Pancreas (tissue), 10 donors: Measurements from ENCODE around the gene SEC61A2. TPM values are rescaled to one million over a fixed set of nuclear protein-coding genes. Genes with fewer than 3 reads are reported as not detected.
"Not testable (repeated sequence)": the region's sequence is repeated elsewhere in the genome, so short reads cannot be mapped to it uniquely, and the experiment has no call there.

Experiments
- ATAC-seq, 4 donors: fragments of 200-7000 bp; cut with Tn5 transposase; one replicate each; pipeline versions ENCODE4 v1.8.0 to v1.9.1; 2020; ENCODE audit warnings: mild to moderate bottlenecking in 4 of 4, moderate library complexity in 4 of 4
- DNase-seq, 6 donors: peaks; one replicate each; pipeline ENCODE4 v3.0.0-alpha.2; 2020
- FAIRE-seq: peaks from 2 replicates; lab custom pipeline; 2012; peaks lifted over from hg19 to GRCh38; lab: Jason Lieb, UNC
- H3K27ac ChIP-seq, 4 donors: fragments of 200-600 bp; sonication (generic); 1 replicate in 3 of 4; 2 replicates in 1 of 4; pipeline versions ENCODE4 v1.5.0 to v1.8.0; 2020
- H3K27me3 ChIP-seq, 4 donors: fragments of 200-600 bp; one replicate each; pipeline ENCODE4 v1.8.0; 2021
- H3K36me3 ChIP-seq, 3 donors: fragments of 200-600 bp; sonication (generic) in 1 of 3; one replicate each; pipeline versions ENCODE4 v1.5.0 to v1.8.0; 2020 to 2021
- H3K4me1 ChIP-seq, 3 donors: fragments of 200-600 bp; one replicate each; pipeline ENCODE4 v1.8.0; 2021
- H3K4me3 ChIP-seq, 4 donors: fragments of 200-600 bp; sonication (generic) in 2 of 4; one replicate each; pipeline versions ENCODE4 v1.5.0 to v1.8.0; 2020 to 2021
- H3K9me3 ChIP-seq, 4 donors: fragments of 200-600 bp; one replicate each; pipeline ENCODE4 v1.8.0; 2021
- WGBS, 2 donors: extraction: QIAGEN DNeasy Blood & Tissue Kit; methylation state at CpG; one replicate each; pipeline ENCODE4 v1.1.7; 2013; 5-methylcytosine and 5-hydroxymethylcytosine counted together
- intact Hi-C, 3 donors: fragments of 100-400 bp; cut with DNase I; formaldehyde crosslinking; loops; one replicate each; pipeline versions ENCODE4 v1.11.1 to v1.14.2; 2022
- polyA plus RNA-seq, 2 donors: library from polyadenylated mRNA; stranded (reverse); fragments of 200-250 nt; gene quantifications; one replicate each; pipeline ENCODE4 v1.2.3, GENCODE V29; 2013
- total RNA-seq, 6 donors: library from RNA; stranded (reverse); fragmentation: NEBNext Ultra II Directional in 4 of 6; extraction: Animal tissue kit (Norgen Biotek cat#: 25700) in 4 of 6; gene quantifications; one replicate each; pipeline versions ENCODE4 v1.2.1 to v1.2.4, GENCODE V29; 2021 to 2023
- TF ChIP-seq, protein P1 (sequence below), 4 donors: fragments of 200-600 bp; sonication (generic) in 3 of 4; IDR thresholded peaks; one replicate each; pipeline versions ENCODE4 v1.5.0 to v1.8.0; 2021; ENCODE audit warnings: antibody characterized with exemption in 4 of 4
- donor health status: healthy with polysubstance abuse.
- donor health status: DM: no; HTN: no; CAD: no; lungs with moderate emphysema.
- donor health status: DM: no; HTN: no; CAD: no.
- donor health status: control.
- donor health status: control.
- donor health status: Bipolar disorder and iron deficiency.
- donor health status: DM: yes; HTN: yes; CAD: no.
- donor health status: DM: no; HTN: no; CAD: no.
- donor health status: DM: no; HTN: no; CAD: no.
- donor health status: DM: yes; HTN: yes; CAD: no.

The SEC61A2 gene
- total and polyA plus RNA-seq, 8 donors: 1.1 to 6.4 (median 1.9) TPM

DNA sequence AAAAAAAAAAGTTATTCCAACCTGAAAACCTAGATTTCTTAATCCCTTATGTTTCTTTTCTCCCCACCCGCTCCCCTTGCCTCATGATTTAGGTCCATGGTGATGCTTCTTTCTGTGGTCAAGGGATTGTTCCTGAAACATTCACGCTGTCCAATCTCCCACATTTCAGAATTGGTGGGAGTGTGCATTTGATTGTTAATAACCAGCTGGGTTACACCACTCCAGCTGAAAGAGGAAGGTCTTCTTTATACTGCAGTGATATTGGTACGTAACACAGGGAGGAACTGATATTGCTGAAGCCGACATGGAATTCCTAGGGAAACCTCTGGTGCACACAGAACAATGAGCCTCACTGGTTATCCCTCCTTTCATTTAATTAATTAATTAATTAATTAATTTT, 38.1 kb upstream of the SEC61A2 start:
- H3K4me1 ChIP-seq: no peaks in the 10 kb centered on the region
- H3K4me3 ChIP-seq: no peak overlapping the region
- DNase-seq (no peak), FAIRE-seq (no peak), ATAC-seq (no peak)
- H3K27me3 ChIP-seq: no peaks in the 10 kb centered on the region
- intact Hi-C loops: no loop called here
- TF ChIP-seq, protein P1, sequence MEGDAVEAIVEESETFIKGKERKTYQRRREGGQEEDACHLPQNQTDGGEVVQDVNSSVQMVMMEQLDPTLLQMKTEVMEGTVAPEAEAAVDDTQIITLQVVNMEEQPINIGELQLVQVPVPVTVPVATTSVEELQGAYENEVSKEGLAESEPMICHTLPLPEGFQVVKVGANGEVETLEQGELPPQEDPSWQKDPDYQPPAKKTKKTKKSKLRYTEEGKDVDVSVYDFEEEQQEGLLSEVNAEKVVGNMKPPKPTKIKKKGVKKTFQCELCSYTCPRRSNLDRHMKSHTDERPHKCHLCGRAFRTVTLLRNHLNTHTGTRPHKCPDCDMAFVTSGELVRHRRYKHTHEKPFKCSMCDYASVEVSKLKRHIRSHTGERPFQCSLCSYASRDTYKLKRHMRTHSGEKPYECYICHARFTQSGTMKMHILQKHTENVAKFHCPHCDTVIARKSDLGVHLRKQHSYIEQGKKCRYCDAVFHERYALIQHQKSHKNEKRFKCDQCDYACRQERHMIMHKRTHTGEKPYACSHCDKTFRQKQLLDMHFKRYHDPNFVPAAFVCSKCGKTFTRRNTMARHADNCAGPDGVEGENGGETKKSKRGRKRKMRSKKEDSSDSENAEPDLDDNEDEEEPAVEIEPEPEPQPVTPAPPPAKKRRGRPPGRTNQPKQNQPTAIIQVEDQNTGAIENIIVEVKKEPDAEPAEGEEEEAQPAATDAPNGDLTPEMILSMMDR (IDR thresholded peaks at IDR 0.05): no peak
- no peak overlapping the region for H3K27ac ChIP-seq
- H3K9me3 ChIP-seq: no peaks in the 10 kb centered on the region
- WGBS, 2 donors: 97 to 98% methylated on average over 4 of the region's 4 CpGs
- H3K36me3 ChIP-seq: peaks cover 0 to 38% (median 5%) of the 10 kb centered on the region in 3 donors

DNA sequence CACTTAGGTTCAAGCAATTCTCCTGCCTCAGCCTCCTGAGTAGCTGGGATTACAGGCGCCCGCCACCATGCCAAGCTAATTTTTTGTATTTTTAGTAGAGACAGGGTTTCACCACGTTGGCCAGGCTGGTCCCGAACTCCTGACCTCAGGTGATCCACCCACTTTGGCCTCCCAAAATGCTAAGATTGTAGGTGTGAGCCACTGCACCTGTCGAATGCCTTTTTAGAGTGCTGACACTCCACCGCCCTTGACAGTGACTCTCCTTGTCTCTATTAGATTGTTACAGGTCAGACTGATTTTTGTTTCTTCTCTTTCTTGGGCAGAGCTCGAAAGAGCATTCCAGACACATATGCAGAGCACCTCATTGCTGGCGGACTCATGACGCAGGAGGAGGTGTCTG, 32.1 kb upstream of the SEC61A2 start:
- H3K4me1 ChIP-seq, FAIRE-seq, H3K4me3 ChIP-seq, H3K27me3 ChIP-seq, DNase-seq, H3K27ac ChIP-seq, H3K9me3 ChIP-seq, ATAC-seq, intact Hi-C loops: not testable (repeated sequence)
- WGBS, 2 donors: 90% methylated on average over 9 of the region's 9 CpGs
- peaks cover 0 to 44% (median 0%) of the 10 kb centered on the region in 3 donors for H3K36me3 ChIP-seq

DNA sequence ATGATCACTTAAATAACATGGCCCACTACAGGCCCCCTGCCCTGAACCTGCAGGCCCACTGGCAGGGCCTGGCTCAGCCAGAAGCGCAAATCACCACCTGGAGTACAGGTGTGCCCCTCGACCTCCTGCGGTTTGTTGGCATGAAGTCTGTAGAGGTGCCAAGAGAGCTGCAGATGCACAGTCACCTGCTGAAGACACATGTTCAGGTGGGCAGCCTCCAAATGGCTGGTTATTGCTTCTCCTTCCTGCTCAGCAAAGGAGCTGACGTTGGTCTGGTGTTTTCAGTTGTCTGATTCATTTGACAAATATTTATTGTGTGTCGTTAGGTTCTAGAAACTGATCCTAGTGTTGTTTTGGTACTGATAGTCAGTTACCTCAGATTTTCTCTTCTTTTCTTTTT, 31.7 kb upstream of the SEC61A2 start:
- H3K36me3 ChIP-seq: peaks cover 0 to 44% (median 0%) of the 10 kb centered on the region in 3 donors
- H3K27ac ChIP-seq: no peak overlapping the region
- no peak for FAIRE-seq
- intact Hi-C loops: no loop called here
- no peak for ATAC-seq
- DNase-seq: no peak
- WGBS, 2 donors: 64 to 75% methylated on average over 5 of the region's 5 CpGs
- no peaks in the 10 kb centered on the region for H3K27me3 ChIP-seq
- no peaks in the 10 kb centered on the region for H3K4me1 ChIP-seq
- H3K9me3 ChIP-seq: no peaks in the 10 kb centered on the region
- no peak overlapping the region for H3K4me3 ChIP-seq
- TF ChIP-seq, protein P1 (IDR thresholded peaks at IDR 0.05): no peak

DNA sequence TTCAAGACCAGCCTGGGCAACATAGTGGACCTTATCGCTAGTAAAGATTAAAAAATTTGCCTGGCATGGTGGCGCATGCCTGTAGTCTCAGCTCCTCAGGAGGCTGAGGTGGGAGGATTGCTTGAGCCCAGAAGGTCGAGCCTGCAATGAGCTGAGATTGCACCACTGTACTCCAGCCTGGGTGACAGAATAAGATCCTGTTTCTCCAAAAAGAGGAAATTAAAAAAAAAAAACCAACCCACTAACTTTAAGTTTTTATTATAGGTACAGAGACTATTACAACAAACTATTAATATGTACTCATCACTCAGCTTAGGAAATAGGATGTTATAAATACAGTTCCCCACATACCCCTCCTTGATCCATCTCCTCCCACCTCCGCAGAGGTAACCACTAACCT, 30.5 kb upstream of the SEC61A2 start:
- no peaks in the 10 kb centered on the region for H3K4me1 ChIP-seq
- ATAC-seq (no peak), FAIRE-seq (no peak), DNase-seq (no peak)
- no peaks in the 10 kb centered on the region for H3K9me3 ChIP-seq
- H3K27ac ChIP-seq: no peak overlapping the region
- H3K36me3 ChIP-seq: peaks cover 0 to 36% (median 0%) of the 10 kb centered on the region in 3 donors
- intact Hi-C loops: no loop called here
- 96 to 97% methylated on average over 4 of the region's 4 CpGs for WGBS, 2 donors
- no peaks in the 10 kb centered on the region for H3K27me3 ChIP-seq
- TF ChIP-seq, protein P1 (IDR thresholded peaks at IDR 0.05): no peak
- no peak overlapping the region for H3K4me3 ChIP-seq

DNA sequence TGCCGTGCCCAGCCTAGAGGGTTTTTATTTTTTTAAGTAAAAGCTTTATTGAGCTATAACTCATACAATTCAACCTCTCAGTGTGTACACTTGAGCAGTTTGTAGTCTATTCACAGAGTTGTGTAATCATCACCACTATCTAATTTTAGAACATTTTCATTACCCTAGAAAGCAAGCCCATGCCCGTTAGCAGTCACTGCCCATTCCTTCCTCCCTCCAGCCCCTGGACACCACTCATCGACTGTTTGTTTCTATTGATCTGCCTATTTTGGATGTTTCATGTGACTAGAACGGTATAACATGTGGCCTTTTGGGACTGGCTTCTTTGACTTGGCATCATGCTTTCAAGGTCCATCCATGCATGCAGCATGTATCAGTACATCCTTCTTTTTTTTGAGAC, 25.7 kb upstream of the SEC61A2 start:
- DNase-seq (no peak), ATAC-seq (no peak), FAIRE-seq (no peak)
- intact Hi-C loops: no loop called here
- H3K36me3 ChIP-seq: peaks cover 4 to 45% (median 6%) of the 10 kb centered on the region in 3 donors
- H3K4me1 ChIP-seq: no peaks in the 10 kb centered on the region
- TF ChIP-seq, protein P1 (IDR thresholded peaks at IDR 0.05): no peak
- no peaks in the 10 kb centered on the region for H3K9me3 ChIP-seq
- no peak overlapping the region for H3K4me3 ChIP-seq
- whole genome bisulfite sequencing, 2 donors: 93 to 94% methylated on average over 4 of the region's 4 CpGs
- H3K27me3 ChIP-seq: no peaks in the 10 kb centered on the region
- H3K27ac ChIP-seq: no peak overlapping the region
